ENCODE data around the gene GSDMA.
"Not testable (repeated sequence)": the region's sequence is repeated elsewhere in the genome, so short reads cannot be mapped to it uniquely, and the experiment has no call there.

The GSDMA gene

DNA sequence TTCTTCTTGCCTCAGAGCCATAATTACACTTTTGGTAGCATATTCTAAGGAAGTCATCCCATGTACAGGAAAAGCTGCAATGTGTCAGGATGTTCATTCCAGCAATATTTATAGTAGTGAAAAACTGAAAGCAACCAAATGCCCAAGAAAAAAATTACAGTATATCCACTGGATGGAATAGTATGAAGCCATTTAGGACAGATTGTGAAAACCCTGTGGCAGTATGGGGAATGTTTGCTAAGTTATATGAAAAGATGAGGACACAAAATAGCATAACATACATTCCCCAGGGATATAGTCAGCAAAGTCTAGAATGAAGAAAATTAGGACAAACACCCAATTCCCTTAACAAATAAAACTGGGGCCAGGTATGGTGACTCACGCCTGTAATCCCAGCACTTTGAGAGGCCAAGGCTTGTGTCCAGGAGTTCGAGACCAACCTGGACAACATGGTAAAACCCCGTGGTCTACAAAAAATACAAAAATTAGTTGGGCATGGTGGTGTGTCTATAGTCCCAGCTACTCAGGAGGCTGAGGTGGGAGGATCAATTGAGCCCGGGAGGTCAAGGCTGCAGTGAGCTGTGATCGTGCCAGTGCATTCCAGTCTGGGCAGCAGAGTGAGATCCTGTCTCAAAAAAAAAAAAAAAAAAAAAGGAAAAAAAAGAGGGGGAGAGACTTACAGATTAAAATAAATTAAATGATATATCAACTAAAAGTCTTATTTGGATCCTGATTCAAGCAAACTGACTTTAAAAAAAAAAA, 33.0 kb upstream of the GSDMA start:
- peak; percentile 85 for DNase-seq (ENCODE audit: low read depth)

DNA sequence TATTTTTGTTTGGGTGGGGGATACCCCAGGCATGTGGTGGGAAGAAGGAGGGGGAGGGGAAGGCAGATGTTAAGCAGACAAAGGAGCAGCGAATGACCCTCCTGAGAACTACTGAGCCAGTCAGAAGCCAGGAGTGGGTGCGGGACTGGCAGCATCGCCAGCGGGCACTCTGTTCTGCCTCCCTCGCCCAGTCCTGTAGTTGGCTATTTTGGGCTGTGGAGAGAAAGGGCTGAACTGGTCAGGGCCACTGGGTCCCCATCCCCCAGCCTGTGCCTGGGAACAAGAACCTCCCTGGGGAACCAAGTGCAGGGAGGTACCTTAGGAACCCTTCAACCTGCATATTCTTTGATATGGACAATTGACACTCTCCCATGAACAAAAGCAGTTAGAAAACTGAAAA, 28.9 kb upstream of the GSDMA start:
- DNase-seq (ENCODE audit: low read depth) = no peak

DNA sequence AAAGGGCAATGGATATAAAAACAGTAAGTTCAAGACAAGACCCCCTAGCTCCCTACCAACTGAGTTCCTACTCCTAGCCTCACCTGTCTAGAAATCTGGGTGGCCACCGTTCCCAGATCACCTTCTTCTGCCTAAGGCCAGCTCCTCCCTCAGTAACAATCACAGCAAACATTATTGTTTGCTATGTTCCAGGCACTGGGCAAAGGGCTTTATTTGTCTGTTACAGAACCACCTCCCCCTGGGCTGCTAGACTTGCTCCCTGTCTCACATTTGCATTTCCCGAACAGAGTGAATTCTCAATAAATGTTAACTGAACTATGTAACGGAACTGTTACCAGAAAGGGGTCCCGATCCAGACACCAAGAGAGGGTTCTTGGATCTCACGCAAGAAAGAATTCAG, 28.5 kb upstream of the GSDMA start:
- DNase-seq (ENCODE audit: low read depth) = no peak

DNA sequence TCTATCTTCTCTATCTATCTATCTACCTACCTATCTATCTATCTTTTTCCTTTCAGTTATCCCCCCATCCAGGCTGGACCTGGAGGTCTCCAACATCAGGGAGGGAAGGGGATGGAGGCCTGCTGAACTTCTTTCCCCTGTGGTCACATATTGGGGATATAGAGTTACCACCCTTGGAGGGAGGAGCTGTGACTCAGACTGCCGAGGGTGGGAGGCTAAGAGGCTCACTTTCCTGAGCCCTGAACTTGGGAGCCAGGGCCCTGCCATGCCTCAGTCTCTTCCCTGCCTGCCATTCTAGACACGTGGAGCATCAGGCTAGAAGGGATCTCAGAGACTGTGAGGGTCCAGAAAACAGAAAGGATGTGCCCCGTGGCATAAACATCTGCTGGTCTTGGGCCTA, 26.9 kb upstream of the GSDMA start:
- peak; percentile 17 for DNase-seq (ENCODE audit: low read depth)

DNA sequence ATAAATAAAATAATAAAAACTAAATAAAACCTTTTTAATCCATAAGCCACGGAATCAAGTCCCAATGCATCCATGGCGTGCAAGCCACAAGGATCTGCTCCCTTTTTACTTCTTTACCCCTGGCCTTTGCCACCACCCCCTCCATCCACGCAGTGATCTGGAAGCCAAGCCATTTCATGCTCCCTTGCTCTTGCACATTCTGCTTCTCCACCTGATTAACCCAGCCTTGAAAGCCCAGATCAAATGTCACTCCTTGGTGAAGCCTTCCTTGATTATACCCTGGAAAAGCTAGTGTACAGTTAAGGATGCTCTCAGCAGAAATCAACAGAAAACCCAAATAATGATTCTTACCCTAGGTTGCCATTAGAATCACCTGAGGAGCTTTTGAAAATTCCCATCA, 25.4 kb upstream of the GSDMA start:
- no peak for DNase-seq (ENCODE audit: low read depth)

DNA sequence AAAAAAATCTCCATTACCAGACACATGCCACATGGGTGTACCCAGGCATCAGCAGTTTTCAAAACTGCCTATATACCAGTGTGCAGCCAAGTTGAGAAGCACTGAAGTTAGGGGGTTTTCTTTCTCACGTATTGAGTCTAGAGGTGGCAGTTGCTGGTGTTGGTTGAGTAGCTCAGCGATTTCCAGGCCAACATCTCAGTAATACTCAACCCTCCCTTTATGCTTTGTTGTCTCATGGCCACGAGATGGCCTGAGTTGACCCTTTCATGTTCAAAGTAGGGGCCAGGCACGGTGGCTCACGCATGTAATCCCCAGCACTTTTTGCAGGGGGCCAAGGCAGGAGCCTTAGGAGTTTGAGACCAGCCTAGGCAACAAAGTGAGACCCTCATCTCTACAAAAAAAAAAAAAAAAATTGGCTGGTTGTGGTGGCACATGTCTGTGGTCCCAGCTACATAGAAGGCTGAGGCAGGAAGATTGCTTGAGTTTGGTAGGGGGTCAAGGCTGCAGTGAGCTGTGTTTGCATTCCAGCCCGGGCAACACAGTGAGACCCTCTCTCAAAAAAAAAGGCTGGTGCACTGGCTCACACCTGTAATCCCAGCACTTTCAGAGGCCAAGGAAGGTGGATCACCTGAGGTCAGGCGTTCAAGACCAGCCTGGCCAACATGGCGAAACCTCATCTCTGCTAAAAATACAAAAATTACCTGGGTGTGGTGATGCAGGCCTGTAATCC, 24.5 kb upstream of the GSDMA start:
- DNase-seq (ENCODE audit: low read depth) = no peak

DNA sequence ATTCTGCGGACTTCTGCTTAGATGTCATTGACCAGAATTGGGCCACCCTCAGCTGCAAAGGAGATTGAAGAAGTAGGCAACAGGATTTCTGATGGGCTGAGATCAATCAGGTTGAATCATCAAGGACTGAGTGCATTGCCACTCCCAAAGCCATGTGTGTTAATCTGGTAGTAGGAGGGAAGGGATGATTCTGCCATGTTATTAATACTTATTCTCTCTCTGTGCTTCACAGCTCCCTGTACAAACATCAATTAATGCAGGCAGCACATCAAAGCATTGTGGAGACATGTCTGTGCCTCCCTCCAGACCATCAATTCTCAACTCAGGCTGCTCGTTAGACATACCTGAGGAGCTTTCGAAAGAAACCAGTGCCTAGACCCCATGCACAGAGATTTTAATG, 23.7 kb upstream of the GSDMA start:
- no peak for DNase-seq (ENCODE audit: low read depth)

DNA sequence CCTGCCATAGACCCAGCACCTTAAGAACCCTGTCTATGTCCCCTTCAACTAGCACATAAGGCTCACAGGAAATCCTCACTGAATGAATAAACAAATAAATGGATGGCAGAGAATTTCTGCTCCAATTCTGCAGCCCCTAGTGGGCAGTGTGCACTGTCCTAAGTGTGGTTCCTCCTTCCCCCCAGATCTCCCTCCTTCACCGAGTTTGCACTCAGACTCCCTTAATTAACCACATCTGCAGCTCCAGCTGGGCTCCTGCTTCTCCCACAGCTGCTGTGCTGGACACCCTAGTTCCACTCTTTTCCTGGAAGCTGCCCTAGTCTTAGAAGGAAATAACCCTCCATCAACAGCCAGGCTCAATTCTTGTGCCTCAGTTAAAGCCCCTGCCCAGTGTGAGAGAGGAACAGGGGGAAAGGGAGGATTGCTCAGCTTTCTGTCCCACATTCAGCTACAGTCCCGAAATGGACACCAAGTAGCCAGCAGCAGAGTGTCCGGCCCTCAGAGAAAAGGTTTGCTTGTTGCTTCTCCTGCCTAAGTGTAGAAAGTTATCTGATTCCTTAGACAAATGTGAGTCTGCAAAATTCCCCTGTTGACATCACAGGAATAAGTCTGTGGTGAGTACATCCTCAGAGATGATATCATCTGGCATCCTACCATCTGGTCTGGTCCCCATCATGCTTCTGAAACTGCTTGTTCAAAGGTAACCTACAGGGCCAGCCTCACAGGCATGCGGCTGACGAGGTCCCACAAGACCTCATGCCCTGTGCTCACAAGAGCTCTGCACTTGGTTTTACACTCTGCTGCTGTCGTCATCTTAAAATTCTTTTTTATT, 23.0 kb upstream of the GSDMA start:
- DNase-seq (ENCODE audit: low read depth) = peak; percentile 83

DNA sequence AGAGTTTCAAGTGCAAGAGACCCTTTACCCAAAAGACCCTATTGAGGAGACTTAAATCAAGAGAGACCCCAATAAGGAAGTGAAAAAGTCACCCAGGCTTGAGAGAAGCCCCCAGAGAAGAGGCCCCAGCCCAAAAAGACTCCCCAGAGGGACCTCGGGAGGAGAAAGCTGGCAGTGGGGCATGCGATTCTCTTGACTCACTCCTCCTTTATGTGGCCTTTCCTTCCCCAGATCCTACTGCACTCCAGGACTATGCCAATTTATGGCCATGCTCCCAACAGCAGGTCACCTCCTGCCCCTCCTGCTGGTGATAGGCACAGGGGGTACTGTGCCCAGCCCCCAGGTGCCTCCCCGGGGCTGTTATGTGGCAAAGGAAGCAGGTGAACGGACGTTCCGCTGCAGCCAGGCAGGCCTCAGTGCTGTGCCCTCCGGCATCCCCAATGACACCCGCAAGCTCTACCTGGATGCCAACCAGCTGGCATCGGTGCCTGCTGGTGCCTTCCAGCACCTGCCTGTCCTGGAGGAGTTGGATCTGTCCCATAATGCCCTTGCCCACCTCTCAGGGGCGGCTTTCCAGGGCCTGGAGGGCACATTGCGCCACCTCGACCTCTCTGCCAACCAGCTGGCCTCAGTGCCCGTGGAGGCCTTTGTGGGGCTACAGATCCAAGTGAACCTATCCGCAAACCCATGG, 19.0 kb upstream of the GSDMA start:
- DNase-seq (ENCODE audit: low read depth) = no peak

DNA sequence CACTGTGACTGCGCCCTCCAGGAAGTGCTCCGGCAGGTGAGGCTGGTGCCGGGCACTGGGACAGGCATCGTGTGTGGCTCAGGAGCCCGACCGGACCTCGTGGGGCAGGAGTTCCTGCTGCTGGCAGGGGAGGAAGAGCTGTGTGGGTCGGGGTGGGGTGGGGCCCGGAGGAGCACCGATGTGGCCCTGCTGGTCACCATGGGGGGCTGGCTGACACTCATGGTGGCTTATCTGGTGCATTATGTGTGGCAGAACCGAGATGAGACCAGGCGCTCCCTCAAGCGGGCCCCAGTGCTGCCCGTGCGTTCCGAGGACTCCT, 18.5 kb upstream of the GSDMA start:
- no peak for DNase-seq (ENCODE audit: low read depth)

DNA sequence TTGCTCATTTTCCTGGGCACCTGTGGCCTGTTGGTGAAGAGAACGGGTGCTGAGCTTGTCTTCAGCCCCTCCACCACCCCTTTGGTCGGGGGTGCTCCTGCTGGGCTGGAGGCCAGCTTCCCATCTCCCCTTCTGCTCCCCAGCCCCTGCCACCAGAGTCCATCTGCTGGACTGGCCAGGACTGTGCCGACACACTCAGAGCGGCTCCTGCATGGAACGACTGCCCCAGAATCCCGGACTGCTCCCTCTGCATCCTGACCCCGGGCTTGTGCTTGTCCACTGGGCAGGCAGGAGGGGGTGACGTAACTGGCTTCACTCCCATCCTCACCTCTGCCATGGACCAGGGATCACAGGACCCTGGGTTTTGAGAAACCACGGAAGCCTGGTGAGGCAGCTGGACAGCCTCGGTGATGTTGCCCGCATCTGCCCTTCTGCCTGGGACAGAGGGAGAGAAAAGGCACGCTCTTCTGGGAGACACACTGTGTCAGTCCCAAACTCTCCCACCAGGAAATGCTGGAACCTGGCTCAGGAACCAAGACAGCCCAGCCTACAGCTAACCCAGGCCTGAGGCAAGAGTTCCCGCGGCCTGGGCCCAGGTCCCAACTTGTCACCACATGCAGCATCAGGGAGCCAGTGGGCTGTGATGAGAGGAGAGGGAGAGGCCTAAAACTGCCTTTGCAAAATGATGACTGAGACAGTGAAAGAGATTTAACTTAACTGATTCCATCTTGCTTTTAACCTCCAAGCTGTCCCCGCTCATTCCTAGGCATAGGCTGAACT, 16.1 kb upstream of the GSDMA start:
- no peak for DNase-seq (ENCODE audit: low read depth)

DNA sequence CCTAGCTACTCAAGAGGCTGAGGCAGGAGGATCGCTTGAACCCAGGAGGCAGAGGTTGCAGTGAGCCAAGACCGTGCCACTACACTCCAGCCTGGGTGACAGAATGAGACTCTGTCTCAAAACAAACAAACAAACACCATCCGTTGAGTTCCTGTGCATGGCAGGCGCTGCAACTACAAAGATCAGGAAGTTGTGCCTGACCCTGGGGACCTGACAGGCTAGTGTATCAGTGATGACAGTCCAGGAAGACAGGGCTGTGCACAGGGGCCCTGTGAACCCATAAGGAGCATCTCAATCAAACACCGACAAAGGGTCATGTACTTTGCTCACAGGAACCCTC, 14.3 kb upstream of the GSDMA start:
- not testable (repeated sequence) for DNase-seq (ENCODE audit: low read depth)

DNA sequence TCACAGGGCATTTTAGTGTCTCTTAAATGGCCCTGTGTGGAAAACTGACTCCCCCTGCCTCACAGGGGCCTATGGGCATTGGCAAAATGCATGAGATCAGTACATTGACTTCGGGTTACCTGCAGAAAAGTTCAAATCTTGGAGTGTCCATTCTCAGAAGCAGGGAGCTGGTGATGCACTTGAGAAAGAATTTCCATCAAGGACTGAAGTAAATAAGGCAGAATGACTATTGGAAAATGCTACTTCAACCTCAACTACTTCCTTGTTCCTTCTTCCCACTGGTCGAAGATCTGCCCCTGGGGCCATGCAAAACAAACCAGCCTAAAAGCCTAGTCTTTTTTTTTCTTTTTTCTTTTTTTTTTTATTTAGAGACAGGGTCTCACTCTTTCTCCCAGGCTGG, 13.8 kb upstream of the GSDMA start:
- no peak for DNase-seq (ENCODE audit: low read depth)

DNA sequence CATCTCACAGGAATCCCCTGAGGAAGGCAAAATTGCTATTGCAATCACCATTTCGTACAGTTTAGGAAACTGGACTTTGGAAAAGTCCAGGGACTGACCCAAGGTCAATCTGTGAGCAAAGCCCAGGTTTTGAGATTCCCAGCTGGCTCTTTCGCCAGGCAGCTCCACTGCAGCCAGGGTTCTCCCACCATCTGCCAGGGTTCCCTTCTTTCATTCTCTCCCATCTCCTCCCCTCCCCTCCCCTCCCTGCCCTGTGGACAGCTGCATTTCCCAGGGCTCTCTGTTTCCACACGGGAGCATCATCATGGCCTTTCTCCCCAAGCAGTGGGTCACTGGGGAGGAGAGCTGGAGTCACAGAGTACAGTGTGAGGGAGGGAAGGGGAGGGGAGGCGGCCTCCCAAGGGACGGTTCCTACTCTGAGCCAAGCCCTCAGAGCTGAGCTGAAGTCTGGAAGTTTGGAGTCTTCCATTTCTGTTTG, 11.9 kb upstream of the GSDMA start:
- no peak for DNase-seq (ENCODE audit: low read depth)

DNA sequence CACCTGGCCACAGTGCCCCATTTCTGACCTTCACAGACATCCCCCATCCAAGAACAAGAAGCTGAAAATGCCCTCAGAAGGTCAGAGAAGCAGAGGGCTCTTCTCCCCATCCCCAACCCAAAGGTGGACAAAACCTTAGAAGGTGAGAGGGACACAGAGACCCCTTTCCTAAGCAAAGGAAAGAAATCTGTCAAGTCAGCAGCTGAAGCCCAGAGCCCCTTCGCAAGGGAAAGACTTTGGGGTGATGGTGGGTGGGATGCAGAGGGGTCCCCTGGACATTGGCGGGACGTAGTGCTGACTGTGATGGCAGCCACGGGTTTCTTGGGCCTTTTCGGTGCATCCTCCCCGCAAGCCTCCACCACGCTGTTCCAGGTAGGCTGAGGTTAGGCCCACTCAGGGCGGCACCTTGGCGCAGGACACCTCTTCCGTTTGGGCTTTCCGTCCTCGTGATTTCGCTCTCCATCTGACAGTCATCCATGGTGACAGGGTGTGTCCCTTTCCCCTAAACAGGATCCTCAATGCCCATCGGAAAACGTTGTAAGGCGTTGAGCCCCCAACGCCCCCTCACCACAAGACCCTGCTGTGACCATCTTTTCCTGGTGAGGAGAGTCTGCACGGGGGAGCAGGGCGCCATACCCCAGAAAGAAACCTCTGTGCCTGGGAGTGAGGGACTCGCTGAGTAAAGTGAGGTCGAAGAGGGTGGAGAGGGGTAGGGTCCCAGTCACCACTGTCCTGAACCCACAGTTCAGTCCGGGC, 10.7 kb upstream of the GSDMA start:
- DNase-seq (ENCODE audit: low read depth) = no peak

DNA sequence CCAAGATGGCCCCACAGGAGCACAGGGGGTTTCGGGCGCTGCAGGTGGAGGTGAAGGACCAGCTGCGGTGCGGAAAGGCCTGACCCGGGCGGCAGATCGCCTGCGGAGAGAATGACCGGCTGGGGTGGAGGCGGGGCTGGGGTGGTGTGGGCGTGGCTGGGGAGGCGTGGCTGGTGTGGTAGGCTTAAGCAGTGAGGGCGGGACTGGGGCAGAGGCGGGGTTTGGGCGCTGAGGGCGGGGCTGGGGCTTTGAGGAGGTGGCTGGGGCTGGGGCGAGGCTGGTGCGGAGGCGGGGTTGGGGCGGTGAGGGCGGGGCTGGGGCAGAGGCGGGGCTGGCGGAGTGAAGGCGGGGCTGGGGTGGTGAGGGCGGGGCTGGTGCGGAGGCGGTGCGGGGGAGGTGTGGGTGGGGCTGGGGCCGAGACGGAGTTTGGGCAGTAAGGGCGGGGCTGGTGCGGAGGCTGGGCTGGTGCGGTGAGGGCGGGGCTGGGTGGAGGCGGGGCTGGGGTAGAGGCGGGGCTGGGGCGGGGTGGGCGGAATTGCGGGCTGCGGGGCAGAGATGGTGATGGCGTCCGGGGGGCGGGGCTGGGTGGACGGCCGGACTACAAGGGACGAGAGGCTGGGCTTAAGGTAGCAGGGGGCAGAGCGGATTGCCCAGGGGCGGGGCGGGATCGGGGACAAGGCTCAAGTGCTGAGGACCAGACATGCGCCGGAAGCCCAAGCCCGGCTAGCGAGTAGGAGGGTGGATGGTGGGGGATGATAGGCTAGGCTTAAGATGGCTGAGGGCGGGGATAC, 9.9 kb upstream of the GSDMA start:
- peak; percentile 96 for DNase-seq (ENCODE audit: low read depth)

DNA sequence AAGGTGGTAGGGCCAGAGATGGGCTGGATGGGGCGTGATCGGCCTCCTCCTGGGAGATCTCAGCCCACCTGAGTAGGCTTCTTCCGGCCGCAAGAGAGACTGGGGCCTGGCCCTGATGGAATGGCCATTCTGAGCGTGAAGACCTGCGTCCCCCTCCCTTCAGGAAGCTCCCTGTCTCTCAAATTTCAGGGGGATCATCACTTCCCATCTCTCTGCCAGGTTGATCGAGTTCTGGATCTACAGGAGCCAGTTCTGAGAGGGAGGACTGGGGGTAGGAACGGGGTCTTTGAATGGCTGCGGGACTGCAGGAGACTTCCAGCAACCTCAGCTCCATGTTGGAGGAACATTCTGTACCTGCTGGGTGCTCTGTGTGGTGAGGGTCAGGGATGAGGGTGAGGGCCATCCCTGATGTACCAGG, 9.3 kb upstream of the GSDMA start:
- no peak for DNase-seq (ENCODE audit: low read depth)

DNA sequence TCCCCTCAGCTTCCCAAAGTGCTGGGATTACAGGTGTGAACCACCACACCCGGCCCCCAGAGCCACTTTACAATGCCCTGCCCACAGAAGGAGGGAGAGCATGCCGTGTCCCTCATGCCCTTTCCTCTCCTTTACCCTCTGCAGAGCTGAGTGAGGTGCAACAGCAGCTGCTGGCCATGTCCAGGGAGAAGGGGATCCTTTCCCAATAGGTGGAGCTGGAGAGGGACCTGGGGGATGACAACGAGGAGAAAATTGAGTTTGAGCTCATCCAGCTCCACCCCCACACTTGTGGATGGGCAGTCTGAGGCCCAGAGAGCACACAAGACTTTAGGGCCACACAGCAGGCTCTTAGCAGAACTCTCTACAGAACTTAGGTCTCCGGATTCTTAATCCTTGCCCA, 7.9 kb upstream of the GSDMA start:
- DNase-seq (ENCODE audit: low read depth) = no peak

DNA sequence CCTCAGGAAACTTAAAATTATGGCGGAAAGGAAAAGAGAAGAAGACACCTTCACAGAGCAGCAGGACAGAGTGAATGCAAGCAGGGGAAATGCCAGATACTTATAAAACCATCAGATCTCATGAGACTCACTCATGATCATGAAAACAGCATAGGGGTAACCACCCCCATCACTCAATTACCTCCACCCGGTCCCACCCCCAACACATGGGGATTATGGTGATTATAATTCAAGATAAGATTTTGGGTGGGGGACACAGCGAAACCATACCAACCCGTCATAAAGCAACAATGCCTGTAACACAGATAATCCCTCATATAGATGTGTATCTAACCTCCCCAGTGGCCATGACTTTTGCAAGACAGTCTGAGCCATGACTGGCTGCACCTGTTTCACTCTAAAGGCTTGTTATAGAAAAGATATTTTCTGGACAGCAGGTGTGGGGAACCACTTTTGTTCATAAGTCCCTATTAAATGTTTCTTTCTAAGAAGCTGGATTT, 7.0 kb upstream of the GSDMA start:
- no peak for DNase-seq (ENCODE audit: low read depth)

DNA sequence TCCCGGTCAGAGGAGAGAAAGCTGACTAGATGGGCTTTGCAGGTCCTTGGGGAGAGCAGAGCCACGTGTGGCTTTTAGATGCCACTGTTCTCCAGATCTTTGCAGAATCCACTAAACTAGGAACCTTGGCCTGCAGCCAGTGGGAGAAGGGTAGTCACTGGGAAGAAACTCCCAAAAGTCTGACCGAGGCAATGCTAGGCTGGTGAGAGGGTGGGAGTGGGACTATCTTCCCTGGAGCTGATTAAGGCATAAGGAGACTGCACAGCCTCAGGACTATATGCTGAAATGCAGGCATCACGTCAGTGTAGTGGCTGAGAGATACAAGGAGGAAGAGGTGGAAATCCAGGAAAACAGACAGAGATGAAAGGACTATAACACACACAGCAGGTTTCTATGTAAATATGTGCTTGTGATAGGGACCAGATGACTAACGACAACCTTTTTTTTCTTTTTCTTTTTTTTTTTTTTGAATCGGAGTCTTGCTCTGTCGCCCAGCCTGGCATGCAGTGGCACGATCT, 2.2 kb upstream of the GSDMA start:
- no peak for DNase-seq (ENCODE audit: low read depth)
